Measurements from ENCODE around the gene NTNG1. TPM values are rescaled to one million over a fixed set of nuclear protein-coding genes. Genes with fewer than 3 reads are reported as not detected.
A peak's percentile ranks its signal among the peaks of the same experiment; 100 is the strongest.

Gene NTNG1
- total RNA-seq, 4 donors from 2014 or later: 4.2 to 11.1 (median 5.6) TPM

GRCh38 chr1:107138767-107139445 lies 1.9 kb upstream of the NTNG1 start:
- Histone ChIP-seq H3K36me3 (no peaks in the 10 kb centered on the region), H3K4me1 (peaks cover 21% of the 10 kb centered on the region), H3K4me3 (no peak overlapping the region), H3K9me3 (no peaks in the 10 kb centered on the region), H3K27ac (no peak overlapping the region), H3K27me3 (peaks cover 21% of the 10 kb centered on the region)
- TF ChIP-seq POLR2AphosphoS5 (IDR thresholded peaks at IDR 0.05) (no peak), CTCF (IDR thresholded peaks at IDR 0.05) (no peak), POLR2A (IDR thresholded peaks at IDR 0.05) (no peak)
- WGBS: 77% methylated on average over 3 of the region's 3 CpGs
- no peak for DNase-seq (ENCODE audit: low spot score in 2 of 2)

GRCh38 chr1:107139833-107140702 lies 771 bp upstream of the NTNG1 start:
- H3K36me3 ChIP-seq: no peaks in the 10 kb centered on the region
- H3K4me1 ChIP-seq: peaks cover 21% of the 10 kb centered on the region
- H3K27me3 ChIP-seq: peaks cover 21% of the 10 kb centered on the region
- H3K4me3 ChIP-seq: peak overlapping the region; percentile 68
- DNase-seq (ENCODE audit: low spot score in 2 of 2): peak; percentile 57 to 77
- H3K9me3 ChIP-seq: no peaks in the 10 kb centered on the region
- no peak overlapping the region for H3K27ac ChIP-seq
- 1% methylated on average over 50 of the region's 53 CpGs for WGBS
- TF ChIP-seq EP300 (IDR thresholded peaks at IDR 0.05) (no peak), CTCF (IDR thresholded peaks at IDR 0.05) (no peak), POLR2A (IDR thresholded peaks at IDR 0.05) (no peak)

- Histone ChIP-seq H3K4me3 (peak overlapping the region; percentile 68), H3K27me3 (peaks cover 21% of the 10 kb centered on the region), H3K4me1 (peaks cover 21% of the 10 kb centered on the region), H3K36me3 (no peaks in the 10 kb centered on the region), H3K9me3 (no peaks in the 10 kb centered on the region), H3K27ac (no peak overlapping the region)
- DNase-seq (ENCODE audit: low spot score in 2 of 2): no peak
- TF ChIP-seq POLR2AphosphoS5 (IDR thresholded peaks at IDR 0.05): no peak
- TF ChIP-seq CTCF (IDR thresholded peaks at IDR 0.05): no peak
- no peak for TF ChIP-seq EP300 (IDR thresholded peaks at IDR 0.05)
- no peak for TF ChIP-seq POLR2A (IDR thresholded peaks at IDR 0.05)
- under 1% methylated on average over 24 of the region's 41 CpGs for WGBS
These were observed 770 bp downstream of the NTNG1 start for GRCh38 chr1:107141491-107142126.

GRCh38 chr1:107142140-107142542 lies 1.3 kb downstream of the NTNG1 start:
- TF ChIP-seq EP300 (IDR thresholded peaks at IDR 0.05) (no peak), POLR2A (IDR thresholded peaks at IDR 0.05) (no peak), CTCF (IDR thresholded peaks at IDR 0.05) (peak; percentile 42 to 49)
- Histone ChIP-seq H3K36me3 (no peaks in the 10 kb centered on the region), H3K9me3 (no peaks in the 10 kb centered on the region), H3K4me3 (peak overlapping the region; percentile 68), H3K27me3 (peaks cover 21% of the 10 kb centered on the region), H3K27ac (no peak overlapping the region), H3K4me1 (peaks cover 21% of the 10 kb centered on the region)
- 0% methylated on average over 5 of the region's 5 CpGs for WGBS
- DNase-seq (ENCODE audit: low spot score in 2 of 2): no peak

- TF ChIP-seq EP300 (IDR thresholded peaks at IDR 0.05) (no peak), POLR2AphosphoS5 (IDR thresholded peaks at IDR 0.05) (no peak), POLR2A (IDR thresholded peaks at IDR 0.05) (no peak), CTCF (IDR thresholded peaks at IDR 0.05) (no peak)
- H3K4me1 ChIP-seq: peaks cover 21% of the 10 kb centered on the region
- H3K9me3 ChIP-seq: no peaks in the 10 kb centered on the region
- no peak overlapping the region for H3K27ac ChIP-seq
- H3K4me3 ChIP-seq: no peak overlapping the region
- DNase-seq (ENCODE audit: low spot score in 2 of 2): no peak
- 41% methylated on average over 2 of the region's 2 CpGs for WGBS
- no peaks in the 10 kb centered on the region for H3K36me3 ChIP-seq
- H3K27me3 ChIP-seq: peaks cover 21% of the 10 kb centered on the region
These were observed 1.8 kb downstream of the NTNG1 start for GRCh38 chr1:107142666-107143065.

Measured in suprapubic skin (tissue), 4 donors.